ENCODE measurements around the gene KLHL29. TPM values are rescaled to one million over a fixed set of nuclear protein-coding genes. Genes with fewer than 3 reads are reported as not detected.

Gene KLHL29
- polyA plus RNA-seq, 1 donor from 2014 or later = 42.4 TPM

DNA sequence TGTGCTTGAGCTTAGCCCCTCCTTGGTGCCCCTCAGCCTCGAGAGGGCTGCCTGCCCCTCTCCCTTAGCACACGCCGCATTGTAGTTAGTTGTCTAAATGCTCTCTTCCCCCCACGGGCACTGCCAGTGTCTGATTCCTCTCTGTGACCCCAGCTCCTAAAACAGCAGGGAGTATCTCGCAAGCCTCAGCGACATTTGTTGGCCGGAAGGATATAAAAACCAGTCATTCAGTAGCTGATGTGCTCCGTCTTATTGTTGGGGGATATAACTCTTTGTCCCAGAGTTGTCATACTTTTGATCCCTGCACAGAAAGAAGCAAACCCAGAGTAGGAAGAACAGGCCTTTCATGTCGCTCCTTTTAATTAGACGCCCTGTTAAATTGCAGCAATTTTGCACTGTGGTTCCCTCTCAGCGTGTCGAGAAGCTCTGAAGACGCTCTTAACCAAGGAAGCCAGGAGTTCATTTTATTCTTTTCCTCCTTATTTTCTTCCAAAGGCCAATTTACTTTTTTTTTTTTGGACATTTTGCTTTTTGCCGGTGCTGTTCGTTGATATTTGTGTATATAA lies 201.8 kb downstream of the KLHL29 start:
- Histone ChIP-seq H2AFZ (ENCODE audit: low read depth, low read length) (no peak overlapping the region), H3K4me2 (ENCODE audit: low read length) (no peak overlapping the region), H3K27me3 (ENCODE audit: insufficient read depth, low read depth, low read length) (no peaks in the 10 kb centered on the region), H3K9me3 (ENCODE audit: low read length) (no peaks in the 10 kb centered on the region), H3K9ac (ENCODE audit: low read length) (no peak overlapping the region), H3K9me2 (ENCODE audit: insufficient read depth, low read length) (no peaks in the 10 kb centered on the region), H3K4me3 (ENCODE audit: low read length) (no peak overlapping the region), H3K36me3 (ENCODE audit: insufficient read depth, low read length) (no peaks in the 10 kb centered on the region), H3F3A (ENCODE audit: insufficient read depth, low read length, poor library complexity, severe bottlenecking) (no peaks in the 10 kb centered on the region), H4K20me1 (ENCODE audit: insufficient read depth) (peaks cover 6% of the 10 kb centered on the region), H3K27ac (ENCODE audit: low read length) (peak overlapping the region; percentile 8), H3K79me2 (replicated peaks; ENCODE audit: insufficient read depth, low read length) (no peaks in the 10 kb centered on the region)
- TF ChIP-seq, protein P1, sequence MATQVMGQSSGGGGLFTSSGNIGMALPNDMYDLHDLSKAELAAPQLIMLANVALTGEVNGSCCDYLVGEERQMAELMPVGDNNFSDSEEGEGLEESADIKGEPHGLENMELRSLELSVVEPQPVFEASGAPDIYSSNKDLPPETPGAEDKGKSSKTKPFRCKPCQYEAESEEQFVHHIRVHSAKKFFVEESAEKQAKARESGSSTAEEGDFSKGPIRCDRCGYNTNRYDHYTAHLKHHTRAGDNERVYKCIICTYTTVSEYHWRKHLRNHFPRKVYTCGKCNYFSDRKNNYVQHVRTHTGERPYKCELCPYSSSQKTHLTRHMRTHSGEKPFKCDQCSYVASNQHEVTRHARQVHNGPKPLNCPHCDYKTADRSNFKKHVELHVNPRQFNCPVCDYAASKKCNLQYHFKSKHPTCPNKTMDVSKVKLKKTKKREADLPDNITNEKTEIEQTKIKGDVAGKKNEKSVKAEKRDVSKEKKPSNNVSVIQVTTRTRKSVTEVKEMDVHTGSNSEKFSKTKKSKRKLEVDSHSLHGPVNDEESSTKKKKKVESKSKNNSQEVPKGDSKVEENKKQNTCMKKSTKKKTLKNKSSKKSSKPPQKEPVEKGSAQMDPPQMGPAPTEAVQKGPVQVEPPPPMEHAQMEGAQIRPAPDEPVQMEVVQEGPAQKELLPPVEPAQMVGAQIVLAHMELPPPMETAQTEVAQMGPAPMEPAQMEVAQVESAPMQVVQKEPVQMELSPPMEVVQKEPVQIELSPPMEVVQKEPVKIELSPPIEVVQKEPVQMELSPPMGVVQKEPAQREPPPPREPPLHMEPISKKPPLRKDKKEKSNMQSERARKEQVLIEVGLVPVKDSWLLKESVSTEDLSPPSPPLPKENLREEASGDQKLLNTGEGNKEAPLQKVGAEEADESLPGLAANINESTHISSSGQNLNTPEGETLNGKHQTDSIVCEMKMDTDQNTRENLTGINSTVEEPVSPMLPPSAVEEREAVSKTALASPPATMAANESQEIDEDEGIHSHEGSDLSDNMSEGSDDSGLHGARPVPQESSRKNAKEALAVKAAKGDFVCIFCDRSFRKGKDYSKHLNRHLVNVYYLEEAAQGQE (IDR thresholded peaks at IDR 0.05; ENCODE audit: borderline replicate concordance) = no peak
- TF ChIP-seq POLR2AphosphoS5 (IDR thresholded peaks at IDR 0.05) (no peak), MXI1 (conservative IDR thresholded peaks at IDR 0.05; ENCODE audit: poor library complexity, severe bottlenecking) (no peak), EZH2 (IDR thresholded peaks at IDR 0.05; ENCODE audit: borderline replicate concordance, insufficient read depth, low read length, poor library complexity, severe bottlenecking) (no peak), TAF1 (IDR thresholded peaks at IDR 0.05; ENCODE audit: low read depth) (no peak), EP300 (conservative IDR thresholded peaks at IDR 0.05; ENCODE audit: poor library complexity, severe bottlenecking) (no peak), RAD21 (conservative IDR thresholded peaks at IDR 0.05) (no peak), SMC3 (conservative IDR thresholded peaks at IDR 0.05; ENCODE audit: poor library complexity) (no peak)
- TF ChIP-seq, protein P2, sequence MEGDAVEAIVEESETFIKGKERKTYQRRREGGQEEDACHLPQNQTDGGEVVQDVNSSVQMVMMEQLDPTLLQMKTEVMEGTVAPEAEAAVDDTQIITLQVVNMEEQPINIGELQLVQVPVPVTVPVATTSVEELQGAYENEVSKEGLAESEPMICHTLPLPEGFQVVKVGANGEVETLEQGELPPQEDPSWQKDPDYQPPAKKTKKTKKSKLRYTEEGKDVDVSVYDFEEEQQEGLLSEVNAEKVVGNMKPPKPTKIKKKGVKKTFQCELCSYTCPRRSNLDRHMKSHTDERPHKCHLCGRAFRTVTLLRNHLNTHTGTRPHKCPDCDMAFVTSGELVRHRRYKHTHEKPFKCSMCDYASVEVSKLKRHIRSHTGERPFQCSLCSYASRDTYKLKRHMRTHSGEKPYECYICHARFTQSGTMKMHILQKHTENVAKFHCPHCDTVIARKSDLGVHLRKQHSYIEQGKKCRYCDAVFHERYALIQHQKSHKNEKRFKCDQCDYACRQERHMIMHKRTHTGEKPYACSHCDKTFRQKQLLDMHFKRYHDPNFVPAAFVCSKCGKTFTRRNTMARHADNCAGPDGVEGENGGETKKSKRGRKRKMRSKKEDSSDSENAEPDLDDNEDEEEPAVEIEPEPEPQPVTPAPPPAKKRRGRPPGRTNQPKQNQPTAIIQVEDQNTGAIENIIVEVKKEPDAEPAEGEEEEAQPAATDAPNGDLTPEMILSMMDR (IDR thresholded peaks at IDR 0.05; ENCODE audit: poor library complexity, severe bottlenecking) = no peak

DNA sequence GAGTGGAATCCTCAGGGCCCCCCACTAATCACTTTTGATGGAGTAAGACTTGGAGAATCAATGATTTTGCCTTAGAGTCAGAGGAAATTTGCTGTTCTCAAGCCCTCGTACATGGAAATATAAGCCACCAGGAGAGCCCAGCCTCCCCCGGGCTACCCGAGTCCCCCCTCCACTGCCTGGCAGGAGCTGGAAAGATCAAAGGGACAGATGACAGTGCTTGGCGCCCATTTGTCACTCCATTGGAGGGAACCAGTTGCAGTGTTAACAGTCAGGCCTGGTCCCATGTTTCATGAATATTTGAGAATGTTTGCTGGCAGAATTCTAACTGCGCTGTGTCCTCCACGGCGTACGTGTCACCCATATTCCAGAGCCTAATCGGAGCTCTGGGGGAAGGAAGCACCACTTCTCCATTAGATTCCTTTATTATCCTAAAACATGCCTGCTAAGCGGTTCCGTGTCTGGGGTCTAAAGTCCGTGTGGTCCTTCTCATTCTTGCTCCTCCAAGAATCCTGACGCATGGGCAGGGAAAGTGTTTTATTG lies 202.4 kb downstream of the KLHL29 start:
- Histone ChIP-seq H3K9me3 (ENCODE audit: low read length) (no peaks in the 10 kb centered on the region), H3K79me2 (replicated peaks; ENCODE audit: insufficient read depth, low read length) (no peaks in the 10 kb centered on the region), H3K4me3 (ENCODE audit: low read length) (no peak overlapping the region), H3K36me3 (ENCODE audit: insufficient read depth, low read length) (no peaks in the 10 kb centered on the region), H3K4me2 (ENCODE audit: low read length) (no peak overlapping the region), H3F3A (ENCODE audit: insufficient read depth, low read length, poor library complexity, severe bottlenecking) (no peaks in the 10 kb centered on the region), H3K9me2 (ENCODE audit: insufficient read depth, low read length) (no peaks in the 10 kb centered on the region), H3K27me3 (ENCODE audit: insufficient read depth, low read depth, low read length) (no peaks in the 10 kb centered on the region), H3K27ac (ENCODE audit: low read length) (no peak overlapping the region), H2AFZ (ENCODE audit: low read depth, low read length) (no peak overlapping the region), H4K20me1 (ENCODE audit: insufficient read depth) (peaks cover 6% of the 10 kb centered on the region), H3K9ac (ENCODE audit: low read length) (no peak overlapping the region)
- TF ChIP-seq EZH2 (IDR thresholded peaks at IDR 0.05; ENCODE audit: borderline replicate concordance, insufficient read depth, low read length, poor library complexity, severe bottlenecking) = no peak
- no peak for TF ChIP-seq EP300 (conservative IDR thresholded peaks at IDR 0.05; ENCODE audit: poor library complexity, severe bottlenecking)
- TF ChIP-seq TAF1 (IDR thresholded peaks at IDR 0.05; ENCODE audit: low read depth) = no peak
- TF ChIP-seq, protein P1 (IDR thresholded peaks at IDR 0.05; ENCODE audit: borderline replicate concordance) = no peak
- no peak for TF ChIP-seq POLR2AphosphoS5 (IDR thresholded peaks at IDR 0.05)
- no peak for TF ChIP-seq SMC3 (conservative IDR thresholded peaks at IDR 0.05; ENCODE audit: poor library complexity)
- TF ChIP-seq RAD21 (conservative IDR thresholded peaks at IDR 0.05) = no peak
- no peak for TF ChIP-seq MXI1 (conservative IDR thresholded peaks at IDR 0.05; ENCODE audit: poor library complexity, severe bottlenecking)
- TF ChIP-seq, protein P2 (IDR thresholded peaks at IDR 0.05; ENCODE audit: poor library complexity, severe bottlenecking) = no peak
